HG03520 (cell line): ENCODE data around the gene CGNL1.

Experiments used
- ATAC-seq: cut with Tn5 transposase; IDR thresholded peaks from one replicate; pipeline ENCODE4 v1.9.1; 2021; ENCODE audit warnings: mild to moderate bottlenecking, moderate library complexity; ENCODE audit not compliant: unreplicated experiment

Gene CGNL1

DNA sequence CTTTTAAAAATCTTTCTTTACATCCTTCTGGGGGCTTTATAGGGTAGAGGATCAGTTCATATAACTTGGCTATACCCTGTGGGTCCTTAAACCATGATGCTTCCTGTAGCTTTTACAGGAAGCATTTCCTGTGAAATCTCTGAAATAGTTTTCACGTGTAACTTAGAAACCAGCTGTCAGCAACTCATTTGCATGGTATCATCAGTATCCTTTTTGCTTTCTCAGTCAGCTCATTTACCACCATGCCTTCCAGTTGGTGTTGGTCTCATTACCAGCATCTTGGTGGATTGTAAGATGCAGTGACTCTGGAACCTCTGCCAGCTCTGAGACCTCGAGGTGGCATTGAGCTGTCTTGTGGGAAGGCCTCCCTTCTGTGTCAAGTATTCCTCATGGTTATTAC, 118.7 kb downstream of the CGNL1 start:
- no peak for ATAC-seq

DNA sequence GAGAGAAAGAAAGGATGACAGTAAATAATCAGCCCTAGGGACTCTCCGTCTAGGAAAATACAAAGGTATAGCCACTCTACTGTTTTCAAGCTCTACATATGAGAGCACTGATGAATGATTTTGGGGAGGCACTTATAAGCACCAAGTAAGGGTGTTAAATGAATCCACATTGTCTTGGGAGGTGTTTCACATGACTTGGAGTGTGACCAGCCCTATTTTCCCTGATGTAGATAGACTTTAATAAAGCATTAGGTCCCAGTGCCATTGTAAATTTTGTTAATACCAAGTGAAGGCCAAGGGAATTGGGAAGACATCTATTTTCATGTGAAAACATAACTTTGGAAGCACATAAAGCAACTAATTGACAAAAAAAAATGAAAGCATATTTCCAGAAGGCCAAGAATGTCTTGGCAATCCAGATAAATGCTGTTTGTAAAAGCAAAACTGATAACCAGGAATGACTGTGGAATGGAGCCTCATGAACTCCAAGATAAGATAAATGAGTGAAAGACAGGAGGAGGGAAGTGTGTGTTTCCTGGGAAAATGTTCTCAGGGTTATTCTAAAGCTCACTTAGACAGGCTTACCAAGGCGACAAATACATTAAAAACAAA, 119.4 kb downstream of the CGNL1 start:
- ATAC-seq, result no peak

DNA sequence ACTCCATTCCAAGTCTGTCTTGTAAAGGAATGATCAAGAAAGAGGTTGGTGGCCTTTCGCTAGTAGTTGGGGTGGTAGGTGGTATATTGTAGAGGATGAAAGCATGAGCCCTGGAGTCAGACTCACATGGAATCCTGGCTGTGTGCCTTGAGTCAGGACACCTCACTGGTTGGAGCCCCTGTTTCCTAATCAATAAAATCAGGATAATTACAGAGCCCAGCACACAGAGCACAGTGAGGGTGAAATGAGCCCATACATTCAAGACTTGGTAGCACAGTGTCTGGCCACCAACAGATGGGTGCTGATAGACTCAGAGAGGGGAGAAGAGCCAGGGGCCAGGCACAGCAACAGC, 120.3 kb downstream of the CGNL1 start:
- no peak for ATAC-seq

DNA sequence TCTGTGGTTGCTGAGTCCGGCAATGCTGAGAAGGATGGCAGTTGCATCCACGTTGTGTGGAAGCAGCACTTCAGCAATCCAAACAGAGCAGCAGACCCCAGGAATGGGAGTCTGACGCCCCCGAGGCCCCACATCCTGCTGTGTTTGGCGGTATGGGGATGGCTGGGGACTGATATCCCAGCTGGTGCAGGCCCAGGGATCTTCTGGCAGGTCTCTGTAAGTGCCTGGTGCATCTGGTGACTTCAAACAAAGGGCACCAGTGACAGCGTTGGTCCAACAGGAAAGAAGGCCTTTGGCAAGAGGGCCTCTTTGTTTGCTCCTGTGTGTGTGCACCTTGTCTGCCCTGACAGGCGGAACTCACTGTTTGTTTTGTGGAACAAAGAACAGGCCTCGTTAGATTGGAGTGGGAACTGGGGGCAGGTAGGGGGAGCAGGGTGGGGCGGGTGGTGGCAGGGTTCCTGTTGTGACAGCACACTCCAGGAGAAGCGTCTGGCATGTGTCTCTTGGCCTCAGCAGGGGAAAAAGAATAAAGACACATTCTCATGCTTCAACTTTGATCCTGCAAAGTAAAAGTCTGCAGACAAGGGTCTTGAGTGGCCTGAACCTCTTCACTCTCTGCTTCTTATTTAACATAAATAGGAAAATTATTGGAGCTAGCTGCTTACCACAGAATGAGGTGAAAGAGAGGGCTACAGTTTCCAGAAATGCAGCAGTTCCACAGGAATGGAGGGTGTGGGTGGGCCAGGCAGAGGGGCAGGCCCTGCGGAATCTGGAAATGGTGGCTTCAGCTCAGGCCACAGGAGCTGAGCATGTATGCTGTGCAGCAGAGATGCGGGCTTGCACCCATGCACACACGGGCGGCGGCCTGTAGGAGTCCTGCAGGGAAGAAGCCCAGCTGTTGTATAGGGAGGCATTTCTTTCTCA, 120.9 kb downstream of the CGNL1 start:
- ATAC-seq, result no peak

GRCh38 chr15:57500256-57500655, 124.0 kb downstream of the CGNL1 start:
- no peak for ATAC-seq

GRCh38 chr15:57500979-57501576, 124.8 kb downstream of the CGNL1 start:
- ATAC-seq, result no peak

GRCh38 chr15:57502116-57502515, 125.8 kb downstream of the CGNL1 start:
- ATAC-seq, result no peak

GRCh38 chr15:57503051-57503702, 126.9 kb downstream of the CGNL1 start:
- no peak for ATAC-seq

DNA sequence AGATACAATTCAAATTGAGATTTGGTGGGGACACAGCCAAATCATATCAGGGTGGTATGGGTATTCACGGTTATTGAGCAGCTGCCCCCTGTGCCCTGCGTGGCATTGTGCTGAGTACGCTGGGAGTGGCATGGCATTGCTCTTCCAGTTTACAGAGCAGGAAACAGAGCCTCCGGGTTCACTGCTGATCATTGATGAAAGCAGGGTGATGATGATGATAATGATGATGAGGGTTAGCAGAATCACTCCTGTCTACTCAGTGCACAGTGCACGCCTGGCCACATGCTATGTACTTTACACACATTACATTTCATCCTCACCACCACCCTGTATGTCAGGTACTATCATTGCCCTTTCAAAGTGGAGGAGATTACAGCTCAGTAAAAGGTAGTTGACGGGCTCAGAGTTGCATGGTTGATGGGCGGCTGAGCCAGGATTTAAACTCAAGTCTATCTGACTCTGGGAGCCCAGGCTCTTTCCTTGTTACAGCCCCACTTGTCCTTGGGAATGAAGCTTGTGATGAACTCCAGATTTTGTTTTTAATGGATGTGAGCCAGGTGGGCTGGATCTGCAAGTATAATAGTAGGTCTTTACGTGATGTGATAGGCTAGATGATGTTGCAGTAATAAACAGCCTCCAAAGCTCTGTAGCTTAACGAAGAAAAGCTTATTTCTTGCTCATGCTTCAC, 127.8 kb downstream of the CGNL1 start:
- no peak for ATAC-seq

DNA sequence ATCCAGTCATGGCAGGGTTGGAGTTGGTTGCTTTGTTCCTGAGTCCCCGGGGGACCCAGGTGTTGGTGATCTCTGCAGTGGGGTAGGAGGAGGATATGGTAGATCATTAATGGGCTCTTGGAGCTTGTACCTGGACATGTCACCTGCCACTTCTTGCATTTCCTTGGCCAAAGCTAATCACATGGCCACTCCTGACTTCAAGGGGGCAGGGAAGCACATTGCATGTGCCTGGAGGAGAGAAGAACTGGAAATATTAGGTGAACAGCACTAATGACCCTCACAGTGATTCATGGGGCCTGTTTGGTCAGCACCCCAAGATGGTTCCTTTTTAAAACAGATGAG, 128.3 kb downstream of the CGNL1 start:
- ATAC-seq, result no peak

DNA sequence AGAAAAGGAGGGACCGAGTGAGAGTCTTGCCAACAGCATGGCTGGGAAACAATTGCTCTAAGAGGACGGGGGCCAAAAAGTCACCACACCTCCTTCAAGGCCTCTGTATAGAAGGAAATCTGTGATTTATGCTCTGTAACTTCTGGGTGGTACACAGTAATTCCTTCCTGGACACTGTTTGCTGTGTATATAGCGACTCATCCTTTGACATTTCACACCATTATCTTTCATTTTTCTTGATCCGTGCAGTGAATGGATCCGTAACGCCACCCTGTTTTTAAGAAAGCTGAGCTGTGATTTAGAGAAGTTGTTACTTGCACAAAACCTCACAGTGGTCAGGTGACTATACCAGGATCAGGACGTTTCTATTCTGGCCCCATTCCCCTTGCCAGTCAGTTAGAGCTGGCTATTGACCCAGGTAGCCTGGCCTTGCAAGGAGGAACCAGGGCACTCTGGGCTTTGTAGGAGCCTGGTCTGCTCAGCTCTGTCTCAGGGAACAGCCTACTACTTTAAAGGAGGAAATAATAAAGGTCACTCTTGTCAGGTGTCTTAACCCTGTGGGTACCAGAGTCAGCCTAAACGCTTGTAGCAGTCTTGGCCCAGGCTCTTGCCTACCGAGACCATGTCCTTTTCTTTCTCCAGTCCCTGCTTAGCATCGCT, 128.9 kb downstream of the CGNL1 start:
- no peak for ATAC-seq

DNA sequence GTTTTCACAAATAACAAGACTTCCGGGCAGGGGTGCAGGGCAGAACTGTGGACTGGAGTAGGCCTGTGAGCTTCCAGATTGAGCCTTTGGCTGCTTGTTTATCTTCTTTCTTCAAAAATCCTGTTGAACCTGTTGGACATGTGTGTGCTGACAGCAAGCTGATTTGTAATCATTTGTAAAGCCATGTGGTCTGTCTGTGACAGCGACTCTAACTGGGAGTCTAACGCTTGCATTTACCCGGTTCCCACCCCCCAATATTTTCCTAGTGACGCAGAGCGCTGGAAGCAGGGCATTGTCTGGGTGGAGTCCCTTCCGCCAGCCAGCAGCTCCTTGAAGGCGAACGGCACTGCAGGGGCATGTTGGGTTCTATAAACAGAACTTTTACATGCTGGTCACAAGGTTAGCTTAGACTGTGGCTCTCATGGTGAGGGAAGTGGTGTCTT, 129.7 kb downstream of the CGNL1 start:
- no peak for ATAC-seq

DNA sequence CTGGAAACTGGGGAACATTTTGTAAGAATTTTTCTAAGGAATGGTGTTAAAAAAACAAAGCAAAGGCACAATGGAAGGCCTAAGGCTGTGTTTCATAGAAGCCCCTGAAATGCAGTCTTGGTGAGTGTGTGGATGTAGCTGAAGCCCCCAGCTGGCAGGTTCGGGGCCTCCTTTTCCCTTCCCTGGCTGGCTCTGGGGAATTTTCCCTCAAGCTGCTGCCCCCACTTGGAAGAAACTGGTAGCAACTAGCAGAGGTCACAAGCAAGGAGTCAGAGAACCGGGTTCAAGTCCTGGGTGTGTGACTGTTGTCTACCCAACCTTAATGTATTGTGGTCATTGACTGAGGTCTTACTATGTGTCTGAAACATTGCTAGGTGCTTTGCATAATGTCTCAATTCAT, 130.1 kb downstream of the CGNL1 start:
- ATAC-seq, result no peak

DNA sequence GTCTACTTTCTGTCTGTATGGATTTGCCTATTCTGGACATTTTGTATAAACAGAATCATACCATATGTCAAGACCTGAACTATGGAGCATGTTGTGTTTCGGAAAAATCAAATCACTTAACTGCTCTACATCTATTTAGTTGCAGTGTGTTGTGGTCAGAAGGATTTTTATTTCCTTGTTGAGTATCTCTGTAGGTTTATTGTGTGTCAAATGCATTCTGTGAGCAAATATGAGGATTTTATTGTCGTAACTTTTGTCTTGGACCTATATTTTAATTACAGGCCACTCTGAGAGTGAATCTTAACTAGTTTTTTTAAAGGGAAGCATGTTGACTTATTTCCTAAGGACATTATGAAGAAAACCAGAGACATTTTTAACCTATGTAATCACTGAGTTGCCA, 130.8 kb downstream of the CGNL1 start:
- ATAC-seq, result no peak

- no peak for ATAC-seq
These were observed 132.8 kb downstream of the CGNL1 start for GRCh38 chr15:57509126-57509525.

DNA sequence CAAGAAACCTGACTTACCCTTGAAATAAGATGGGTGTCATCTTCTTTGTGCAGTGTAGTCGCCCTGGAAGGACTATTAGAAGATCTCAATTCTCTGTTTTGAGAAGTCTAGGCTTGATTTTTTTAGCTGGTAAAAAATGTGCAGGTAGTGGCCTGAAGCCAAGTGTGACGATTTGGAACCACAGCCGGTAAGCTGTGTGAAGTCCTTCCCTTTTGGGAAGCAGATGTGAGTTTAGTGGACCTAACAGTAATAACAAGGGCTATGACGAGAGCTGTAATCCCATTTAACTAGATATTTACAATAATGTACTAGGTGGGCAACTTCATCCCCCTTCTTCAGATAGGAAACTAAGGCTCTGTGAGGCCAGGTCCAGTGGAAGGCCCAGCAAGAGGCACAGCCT, 133.7 kb downstream of the CGNL1 start:
- ATAC-seq, result no peak

- no peak for ATAC-seq
These were observed 134.3 kb downstream of the CGNL1 start for GRCh38 chr15:57510647-57511046.

- ATAC-seq, result no peak
These were observed 140.2 kb downstream of the CGNL1 start for GRCh38 chr15:57516327-57517029.

GRCh38 chr15:57517030-57517671, 140.8 kb downstream of the CGNL1 start:
- ATAC-seq, result no peak
